ENCODE data around the gene DCTPP1. TPM values are rescaled to one million over a fixed set of nuclear protein-coding genes. Genes with fewer than 3 reads are reported as not detected.

The DCTPP1 gene
- total RNA-seq, 1 donor from 2014 or later = 49.9 TPM

GRCh38 chr16:30447512-30448226, 17.8 kb upstream of the DCTPP1 start:
- no peak for DNase-seq (ENCODE audit: low spot score)

DNA sequence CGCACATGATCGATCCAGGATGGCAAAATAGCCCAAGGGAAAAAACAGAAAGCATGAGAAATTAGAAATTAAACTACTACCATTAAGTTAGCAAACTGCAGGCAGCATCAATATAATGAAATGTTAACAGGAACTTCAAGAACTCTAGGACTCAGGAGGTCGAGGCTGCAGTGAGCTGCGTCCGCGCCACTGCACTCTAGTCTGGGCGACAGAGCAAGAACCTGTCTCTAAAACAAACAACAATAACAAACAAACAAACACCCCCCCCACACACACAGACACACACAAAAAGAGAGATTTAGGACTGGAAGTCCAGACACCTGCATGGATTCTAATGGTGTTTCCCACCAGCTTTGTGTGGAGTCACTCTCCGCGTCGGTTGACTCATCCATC, 16.4 kb upstream of the DCTPP1 start:
- no peak for DNase-seq (ENCODE audit: low spot score)

DNA sequence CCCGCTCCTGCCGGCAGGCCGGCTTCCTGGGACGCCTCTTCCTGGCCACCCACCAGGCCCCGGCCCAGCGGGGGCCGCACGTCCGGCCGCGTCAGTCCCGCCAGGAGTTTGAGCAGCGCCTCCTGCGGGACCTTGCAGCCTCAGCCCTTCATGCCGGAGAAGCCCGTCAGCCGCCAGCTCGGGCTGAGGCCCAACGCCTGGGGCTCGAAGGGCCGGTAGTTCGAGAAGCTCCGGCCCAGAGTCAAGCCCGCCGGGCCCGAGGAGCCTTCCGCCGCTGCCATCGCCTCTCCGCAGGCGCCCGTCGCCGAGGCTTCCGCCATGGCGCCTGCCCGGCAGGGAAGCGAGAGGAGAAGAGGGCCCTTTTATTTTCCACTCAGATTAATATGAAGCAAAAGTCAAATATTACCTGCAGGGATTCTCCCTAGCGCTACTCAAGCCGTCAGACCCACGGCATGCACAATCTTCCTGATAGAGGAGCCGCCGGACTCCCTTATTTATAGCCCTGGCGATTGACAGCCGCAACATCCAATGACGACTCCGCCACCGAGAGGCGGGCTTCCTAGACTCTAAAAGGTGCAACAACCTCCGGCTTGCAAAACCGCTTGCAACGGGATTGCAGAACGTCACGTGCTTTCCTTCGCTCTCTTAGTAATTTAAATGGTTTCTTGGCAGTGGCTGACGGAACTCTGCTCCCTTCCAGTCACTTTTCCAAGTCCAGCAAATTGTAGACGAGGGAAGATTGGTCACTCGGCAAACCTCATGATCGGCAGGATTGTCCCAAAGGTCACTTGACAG, 15.8 kb upstream of the DCTPP1 start, which contains the start of gene SEPHS2:
Gene SEPHS2, minus strand, starts transcription at position 467 of the 795 bp plus-strand sequence. Its CDS starts 147 bp downstream, at position 320.
- DNase-seq (ENCODE audit: low spot score) = peak; percentile 99

DNA sequence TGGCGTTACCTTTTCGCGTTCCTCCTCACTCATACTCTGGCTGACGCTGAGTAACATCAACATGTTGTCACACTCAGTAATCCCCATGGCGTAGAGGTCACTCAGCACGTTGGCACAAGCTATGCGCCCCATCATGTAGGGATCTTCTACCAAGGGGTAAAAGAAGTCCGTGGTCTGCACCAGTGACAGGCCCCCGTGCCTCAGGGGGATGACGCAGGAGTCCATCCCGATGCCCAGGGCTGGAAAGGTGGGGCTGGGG, 15.2 kb upstream of the DCTPP1 start:
- DNase-seq (ENCODE audit: low spot score) = no peak

DNA sequence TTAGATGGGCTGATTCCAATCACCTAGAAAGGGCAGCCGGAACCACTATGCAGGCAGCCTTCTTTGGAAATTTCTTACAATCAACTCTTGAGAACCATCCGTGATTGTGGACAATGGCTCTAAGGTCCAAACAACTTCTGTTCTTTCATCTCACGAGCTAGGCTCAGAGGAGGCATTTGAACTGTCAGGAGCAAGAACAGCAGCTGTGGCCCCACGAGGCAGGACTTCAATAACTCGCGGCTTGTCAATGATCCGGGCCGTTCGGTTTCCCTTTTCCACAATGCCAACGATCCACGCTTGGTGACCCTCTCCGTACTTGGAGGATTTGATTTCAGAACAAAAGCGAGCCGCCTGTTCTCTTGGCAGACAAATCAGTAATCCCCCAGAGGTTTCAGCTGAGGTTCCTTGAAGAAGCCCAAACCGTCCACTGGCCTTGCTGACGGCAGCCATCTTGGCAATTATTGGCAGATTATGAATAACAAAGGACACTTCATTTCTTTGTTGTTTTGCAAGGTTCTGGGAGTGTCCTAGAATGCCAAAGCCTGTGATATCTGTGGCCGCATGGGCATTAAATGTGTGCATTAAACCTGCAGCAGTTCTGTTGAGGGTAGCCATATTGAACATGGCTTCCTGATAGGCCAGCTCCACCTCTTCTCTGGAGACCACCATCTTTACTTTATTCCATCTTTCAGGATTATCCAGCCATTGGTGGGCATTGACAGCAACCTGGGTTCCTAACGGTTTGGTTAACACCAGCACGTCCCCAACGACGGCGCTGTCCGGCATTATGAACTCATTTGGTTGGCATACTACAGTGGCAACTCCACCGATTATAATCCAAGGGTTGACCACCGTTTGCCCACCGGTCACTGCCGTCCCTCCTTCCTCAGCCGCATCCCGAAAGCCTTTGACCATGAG, 14.7 kb upstream of the DCTPP1 start:
- no peak for DNase-seq (ENCODE audit: low spot score)

- no peak for DNase-seq (ENCODE audit: low spot score)
Observed at GRCh38 chr16:30443631-30444030, 13.8 kb upstream of the DCTPP1 start.

GRCh38 chr16:30439720-30440348, 10.0 kb upstream of the DCTPP1 start:
- no peak for DNase-seq (ENCODE audit: low spot score)

DNA sequence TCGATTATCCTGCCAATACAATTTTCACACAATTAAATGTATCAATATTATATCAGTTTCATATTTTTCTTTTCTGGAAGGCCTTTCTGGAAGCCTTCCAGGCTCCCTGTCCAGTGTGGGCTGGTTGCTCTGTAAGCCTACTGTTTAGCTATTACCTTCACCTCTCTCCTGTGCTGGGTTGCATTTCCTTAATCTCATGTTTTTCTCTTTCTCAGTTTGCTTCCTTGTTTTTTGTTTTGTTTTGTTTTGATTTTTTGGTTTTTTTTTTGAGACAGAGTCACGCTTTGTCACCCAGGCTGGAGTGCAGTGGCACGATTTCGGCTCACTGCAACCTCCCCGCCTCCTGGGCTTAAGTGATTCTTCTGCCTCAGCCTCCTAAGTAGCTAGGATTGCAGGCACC, 9.0 kb upstream of the DCTPP1 start:
- no peak for DNase-seq (ENCODE audit: low spot score)

DNA sequence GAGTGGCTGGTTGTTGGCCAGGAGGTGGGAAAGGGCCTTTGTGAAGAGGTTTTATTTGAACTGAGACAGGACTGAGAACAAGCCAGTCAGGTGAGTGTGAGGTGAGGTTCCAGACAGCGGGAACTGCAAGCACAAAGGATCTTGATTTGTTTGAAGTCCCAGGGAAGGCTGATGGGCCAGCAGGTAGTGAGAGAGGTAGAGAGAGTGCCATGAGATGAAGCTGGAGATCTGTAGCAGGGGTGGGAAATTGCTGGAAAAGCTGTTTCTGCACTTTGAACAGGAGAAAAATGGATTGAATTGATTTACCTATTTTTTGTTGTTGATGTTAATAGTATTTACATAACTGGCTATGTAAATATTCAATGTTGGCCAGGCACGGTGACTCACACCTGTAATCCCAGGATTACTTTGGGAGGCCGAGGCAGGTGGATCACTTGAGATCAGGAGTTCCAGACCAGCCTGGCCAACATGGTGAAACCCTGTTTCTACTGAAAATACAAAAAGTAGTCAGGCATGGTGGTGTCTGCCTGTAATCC, 7.7 kb upstream of the DCTPP1 start:
- no peak for DNase-seq (ENCODE audit: low spot score)

DNA sequence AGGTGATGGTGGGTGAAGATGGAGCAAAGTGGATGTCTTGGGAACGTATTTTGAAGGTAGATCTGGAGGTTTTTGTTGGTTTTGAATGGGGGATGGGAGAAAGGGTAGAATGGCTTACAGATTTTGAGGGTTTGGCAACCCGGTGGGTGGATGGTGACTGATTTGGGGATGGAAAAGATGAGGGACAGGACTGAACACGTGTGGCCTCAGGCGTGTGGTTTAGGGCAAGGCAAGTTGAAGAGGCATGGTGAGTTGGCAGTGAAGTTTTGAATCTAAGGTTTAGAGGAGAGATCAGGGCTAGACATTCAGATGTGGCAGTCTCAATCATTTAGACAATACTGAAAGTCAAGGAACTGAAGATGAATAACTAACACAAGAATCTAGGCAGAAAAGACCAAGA, 5.0 kb upstream of the DCTPP1 start:
- no peak for DNase-seq (ENCODE audit: low spot score)

GRCh38 chr16:30430428-30430970, 669 bp upstream of the DCTPP1 start:
- DNase-seq (ENCODE audit: low spot score) = no peak

- no peak for DNase-seq (ENCODE audit: low spot score)
Observed at GRCh38 chr16:30429418-30429677, 482 bp downstream of the DCTPP1 start.

- DNase-seq (ENCODE audit: low spot score) = no peak
Observed at GRCh38 chr16:30428055-30428454, 1.8 kb downstream of the DCTPP1 start.

- DNase-seq (ENCODE audit: low spot score) = no peak
Observed at GRCh38 chr16:30421010-30421409, 8.8 kb downstream of the DCTPP1 start.

- no peak for DNase-seq (ENCODE audit: low spot score)
Observed at GRCh38 chr16:30418350-30419181, 11.3 kb downstream of the DCTPP1 start.

DNA sequence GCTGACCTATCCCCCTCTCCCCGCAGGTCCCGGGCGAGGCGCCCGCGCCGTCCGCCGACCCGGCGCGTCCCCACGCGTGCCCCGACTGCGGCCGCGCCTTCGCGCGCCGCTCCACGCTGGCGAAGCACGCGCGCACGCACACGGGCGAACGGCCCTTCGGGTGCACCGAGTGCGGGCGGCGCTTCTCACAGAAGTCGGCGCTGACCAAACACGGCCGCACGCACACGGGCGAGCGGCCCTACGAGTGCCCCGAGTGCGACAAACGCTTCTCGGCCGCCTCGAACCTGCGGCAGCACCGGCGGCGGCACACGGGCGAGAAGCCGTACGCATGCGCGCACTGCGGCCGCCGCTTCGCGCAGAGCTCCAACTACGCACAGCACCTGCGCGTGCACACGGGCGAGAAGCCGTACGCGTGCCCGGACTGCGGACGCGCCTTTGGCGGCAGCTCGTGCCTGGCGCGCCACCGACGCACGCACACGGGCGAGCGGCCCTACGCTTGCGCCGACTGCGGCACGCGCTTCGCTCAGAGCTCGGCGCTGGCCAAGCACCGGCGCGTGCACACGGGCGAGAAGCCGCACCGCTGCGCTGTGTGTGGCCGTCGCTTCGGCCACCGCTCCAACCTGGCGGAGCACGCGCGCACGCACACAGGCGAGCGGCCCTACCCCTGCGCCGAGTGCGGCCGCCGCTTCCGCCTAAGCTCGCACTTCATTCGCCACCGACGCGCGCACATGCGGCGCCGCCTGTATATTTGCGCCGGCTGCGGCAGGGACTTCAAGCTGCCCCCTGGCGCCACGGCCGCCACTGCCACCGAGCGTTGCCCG, 12.1 kb downstream of the DCTPP1 start:
- peak; percentile 79 for DNase-seq (ENCODE audit: low spot score)

DNA sequence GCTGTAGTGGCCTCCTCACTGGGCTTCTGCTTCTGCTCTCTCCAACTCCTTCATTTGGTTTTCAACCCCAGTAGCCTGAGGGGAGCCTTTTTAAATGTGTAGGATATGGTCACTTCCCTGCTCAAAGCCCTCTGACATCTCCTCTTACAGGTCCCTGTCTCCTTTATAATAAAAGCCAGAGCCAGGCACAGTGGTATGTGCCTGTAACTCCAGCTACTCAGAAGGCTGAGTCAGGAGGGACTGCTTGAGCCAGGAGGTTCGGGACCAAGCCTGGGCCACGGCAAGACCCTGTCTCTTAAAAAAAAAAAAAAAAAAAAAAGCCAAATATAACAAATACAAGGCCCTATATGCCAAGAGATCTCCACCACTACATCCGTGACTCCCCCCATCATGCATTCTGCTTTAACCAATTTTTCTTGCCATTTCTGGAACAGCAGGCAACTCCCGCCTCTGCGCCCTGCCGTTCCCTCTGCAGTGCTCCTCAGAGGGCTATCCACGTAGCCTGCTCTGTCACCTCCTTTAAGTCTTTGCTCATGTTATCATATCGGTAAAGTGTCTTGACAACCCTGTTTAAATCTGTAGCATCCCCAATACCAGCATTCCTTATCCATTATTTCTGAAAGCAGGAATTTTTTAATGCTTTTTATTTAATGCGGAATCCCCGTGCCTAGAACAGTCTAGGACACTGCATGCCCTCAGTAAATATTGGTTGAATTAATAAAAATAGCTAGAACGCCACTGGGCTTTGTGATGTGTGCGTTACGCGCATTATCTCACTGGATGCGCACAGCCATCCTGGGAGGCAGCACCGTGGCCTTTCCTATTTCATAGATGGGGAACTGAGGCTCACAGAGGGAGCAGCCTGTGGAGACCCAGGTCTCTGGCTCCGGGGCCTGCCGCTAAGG, 13.0 kb downstream of the DCTPP1 start:
- DNase-seq (ENCODE audit: low spot score) = no peak

- no peak for DNase-seq (ENCODE audit: low spot score)
Observed at GRCh38 chr16:30416047-30416603, 13.7 kb downstream of the DCTPP1 start.

Measured in ureter (tissue), 1 donor.